Measurements from ENCODE around the gene SLC35G3. TPM values are rescaled to one million over a fixed set of nuclear protein-coding genes. Genes with fewer than 3 reads are reported as not detected.

SLC35G3 gene
- total and polyA plus RNA-seq, 7 donors = not detected

DNA sequence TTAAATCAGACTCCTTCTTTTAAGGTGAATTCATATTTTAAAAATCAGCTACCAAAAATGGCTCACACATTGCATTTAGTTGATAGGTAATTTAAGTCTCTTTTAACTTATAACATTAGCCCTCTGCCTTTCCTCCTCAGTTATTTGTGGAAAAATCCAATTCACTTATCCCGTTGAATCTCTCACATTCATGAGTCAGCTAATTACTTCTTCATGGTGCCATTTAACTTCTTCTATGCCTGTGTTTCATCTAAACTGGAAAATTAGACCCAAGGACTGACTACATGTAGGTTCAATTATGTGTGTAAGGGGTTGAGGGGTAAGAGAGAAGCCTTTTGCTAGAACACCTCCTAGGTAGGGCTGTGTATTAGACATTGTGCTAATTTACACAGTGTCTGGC, 30.2 kb upstream of the SLC35G3 start:
- ATAC-seq (no peak), DNase-seq (no peak)
- WGBS, 3 donors = 8 to 23% (median 10%) methylated on average over 1 of the region's 1 CpG
- H3K27ac ChIP-seq = no peak overlapping the region
- H3K27me3 ChIP-seq (ENCODE audit: insufficient read depth in 3 of 3, low read length in 2 of 3) = no peaks in the 10 kb centered on the region
- no peaks in the 10 kb centered on the region for H3K36me3 ChIP-seq (ENCODE audit: insufficient read depth in 1 of 2, low read depth in 1 of 2)
- no peak overlapping the region for H3K4me3 ChIP-seq
- no peaks in the 10 kb centered on the region for H3K4me1 ChIP-seq
- intact Hi-C loops (cut with DNase I) = no loop called here
- H3K9me3 ChIP-seq = no peaks in the 10 kb centered on the region
- TF ChIP-seq, protein P1, sequence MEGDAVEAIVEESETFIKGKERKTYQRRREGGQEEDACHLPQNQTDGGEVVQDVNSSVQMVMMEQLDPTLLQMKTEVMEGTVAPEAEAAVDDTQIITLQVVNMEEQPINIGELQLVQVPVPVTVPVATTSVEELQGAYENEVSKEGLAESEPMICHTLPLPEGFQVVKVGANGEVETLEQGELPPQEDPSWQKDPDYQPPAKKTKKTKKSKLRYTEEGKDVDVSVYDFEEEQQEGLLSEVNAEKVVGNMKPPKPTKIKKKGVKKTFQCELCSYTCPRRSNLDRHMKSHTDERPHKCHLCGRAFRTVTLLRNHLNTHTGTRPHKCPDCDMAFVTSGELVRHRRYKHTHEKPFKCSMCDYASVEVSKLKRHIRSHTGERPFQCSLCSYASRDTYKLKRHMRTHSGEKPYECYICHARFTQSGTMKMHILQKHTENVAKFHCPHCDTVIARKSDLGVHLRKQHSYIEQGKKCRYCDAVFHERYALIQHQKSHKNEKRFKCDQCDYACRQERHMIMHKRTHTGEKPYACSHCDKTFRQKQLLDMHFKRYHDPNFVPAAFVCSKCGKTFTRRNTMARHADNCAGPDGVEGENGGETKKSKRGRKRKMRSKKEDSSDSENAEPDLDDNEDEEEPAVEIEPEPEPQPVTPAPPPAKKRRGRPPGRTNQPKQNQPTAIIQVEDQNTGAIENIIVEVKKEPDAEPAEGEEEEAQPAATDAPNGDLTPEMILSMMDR (IDR thresholded peaks at IDR 0.05) = no peak

DNA sequence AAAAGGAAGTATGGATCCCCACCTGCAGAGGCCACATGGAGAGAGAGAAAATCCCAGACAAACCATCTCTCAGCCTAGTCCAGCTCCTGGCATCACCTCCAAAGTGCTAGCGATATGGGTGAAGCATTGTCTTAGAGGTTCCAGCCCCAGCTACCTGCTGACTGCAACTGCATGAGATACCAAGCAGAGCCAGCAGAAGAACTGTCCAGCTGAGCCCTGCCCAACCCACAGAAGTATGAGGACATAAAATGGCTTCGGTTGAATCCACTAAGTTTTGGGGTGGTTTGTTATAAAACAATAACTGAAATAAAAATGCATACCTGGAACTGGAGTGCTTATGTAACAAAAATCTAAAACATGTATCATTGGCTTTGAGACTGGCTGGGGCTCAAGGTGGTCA, 28.3 kb upstream of the SLC35G3 start:
- Histone ChIP-seq H3K27me3 (ENCODE audit: insufficient read depth in 3 of 3, low read length in 2 of 3) (no peaks in the 10 kb centered on the region), H3K36me3 (ENCODE audit: insufficient read depth in 1 of 2, low read depth in 1 of 2) (no peaks in the 10 kb centered on the region), H3K9me3 (no peaks in the 10 kb centered on the region), H3K27ac (no peak overlapping the region), H3K4me3 (no peak overlapping the region), H3K4me1 (no peaks in the 10 kb centered on the region)
- WGBS, 3 donors = 93 to 98% (median 95%) methylated on average over 2 of the region's 2 CpGs
- intact Hi-C loops (cut with DNase I) = no loop called here
- TF ChIP-seq, protein P1 (IDR thresholded peaks at IDR 0.05) = no peak
- ATAC-seq (no peak), DNase-seq (no peak)

DNA sequence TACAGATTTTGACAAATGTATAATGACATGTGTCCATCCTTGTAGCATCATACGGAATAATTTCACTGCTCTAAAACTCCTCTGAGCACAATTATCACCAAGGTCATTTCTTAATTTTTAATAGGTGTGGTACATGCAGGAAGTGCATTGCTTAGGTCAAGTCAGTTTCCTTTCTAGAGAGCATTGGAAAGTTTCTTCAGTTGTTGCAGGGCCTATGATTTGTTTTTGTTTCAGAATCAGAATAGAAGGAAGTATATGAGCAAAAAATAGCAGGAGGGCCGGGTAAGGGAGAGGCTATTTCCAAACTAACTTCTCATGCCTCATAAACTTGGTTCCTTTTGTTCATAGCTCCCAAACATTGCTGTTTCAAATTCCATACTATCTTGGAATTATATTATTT, 24.7 kb upstream of the SLC35G3 start:
- intact Hi-C loops (cut with DNase I) = loop anchor here in 1 of 2 donors (10.0 kb wide), 1 partner anchor 424 kb away; no protein-coding TSS in a partner anchor
- H3K36me3 ChIP-seq (ENCODE audit: insufficient read depth in 1 of 2, low read depth in 1 of 2) = no peaks in the 10 kb centered on the region
- no peak overlapping the region for H3K27ac ChIP-seq
- DNase-seq = no peak
- ATAC-seq = no peak
- H3K4me1 ChIP-seq = no peaks in the 10 kb centered on the region
- H3K4me3 ChIP-seq = no peak overlapping the region
- H3K27me3 ChIP-seq (ENCODE audit: insufficient read depth in 3 of 3, low read length in 2 of 3) = no peaks in the 10 kb centered on the region
- H3K9me3 ChIP-seq = no peaks in the 10 kb centered on the region
- WGBS, 3 donors = 58 to 66% (median 61%) methylated on average over 2 of the region's 2 CpGs
- TF ChIP-seq, protein P1 (IDR thresholded peaks at IDR 0.05) = no peak

DNA sequence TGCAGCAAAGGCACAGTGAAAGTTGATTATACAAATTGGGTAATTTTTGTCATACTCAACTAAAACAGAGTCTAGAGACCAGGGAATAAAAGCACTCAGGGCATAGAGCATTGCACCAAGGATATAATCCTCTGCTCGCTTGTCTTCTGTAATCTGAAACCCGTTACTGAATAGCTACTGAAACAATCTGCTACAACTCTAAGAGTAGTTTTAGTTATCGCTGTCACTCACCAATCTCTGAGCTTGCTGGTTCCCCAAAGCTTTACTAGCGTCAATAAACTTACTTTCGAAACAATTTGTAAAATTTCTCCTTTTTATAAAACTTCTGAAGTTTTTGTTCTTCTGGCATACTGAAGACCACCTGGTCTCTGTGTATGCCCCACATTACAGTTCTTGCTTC, 22.9 kb upstream of the SLC35G3 start:
- 37 to 39% (median 37%) methylated on average over 5 of the region's 5 CpGs for WGBS, 3 donors
- intact Hi-C loops (cut with DNase I) = loop anchor here in 1 of 2 donors (10.0 kb wide), 1 partner anchor 422 kb away; no protein-coding TSS in a partner anchor
- Histone ChIP-seq H3K27me3 (ENCODE audit: insufficient read depth in 3 of 3, low read length in 2 of 3) (no peaks in the 10 kb centered on the region), H3K4me3 (no peak overlapping the region), H3K36me3 (ENCODE audit: insufficient read depth in 1 of 2, low read depth in 1 of 2) (no peaks in the 10 kb centered on the region), H3K27ac (no peak overlapping the region), H3K4me1 (no peaks in the 10 kb centered on the region), H3K9me3 (no peaks in the 10 kb centered on the region)
- TF ChIP-seq, protein P1 (IDR thresholded peaks at IDR 0.05) = no peak
- ATAC-seq = no peak
- no peak for DNase-seq

DNA sequence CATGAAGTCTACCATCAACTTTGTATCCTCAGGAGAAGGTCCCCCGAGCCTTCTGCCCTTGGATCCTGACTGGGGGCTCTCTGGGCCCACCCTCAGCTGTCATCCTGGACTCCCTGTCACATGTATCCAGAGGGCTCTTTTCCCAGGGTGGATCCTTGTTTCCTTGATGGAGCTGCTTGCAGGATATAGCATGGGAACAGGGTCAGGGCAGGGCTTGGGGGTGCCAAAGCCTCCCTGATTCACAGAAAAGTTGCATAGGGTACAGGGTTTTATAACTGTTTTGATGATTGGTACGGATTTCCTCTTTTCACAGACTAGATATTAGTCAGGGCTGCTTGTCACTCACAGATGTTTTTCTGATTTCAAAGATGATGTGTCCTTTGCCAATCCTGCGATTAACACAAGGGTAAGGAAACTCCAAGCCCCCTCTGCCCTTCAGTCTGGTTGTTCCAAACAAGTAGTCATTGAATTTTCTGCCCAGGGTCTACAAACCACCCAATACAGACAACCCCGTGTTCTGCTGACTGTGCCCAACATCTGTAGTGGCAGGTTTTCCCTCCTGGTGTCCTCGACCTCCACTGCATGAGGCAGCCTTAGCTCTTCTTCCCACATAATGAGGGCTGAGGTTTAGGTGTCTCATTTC, 20.6 kb upstream of the SLC35G3 start:
- no peak for ATAC-seq
- TF ChIP-seq, protein P1 (IDR thresholded peaks at IDR 0.05) = no peak
- Histone ChIP-seq H3K4me3 (no peak overlapping the region), H3K36me3 (ENCODE audit: insufficient read depth in 1 of 2, low read depth in 1 of 2) (no peaks in the 10 kb centered on the region), H3K27me3 (ENCODE audit: insufficient read depth in 3 of 3, low read length in 2 of 3) (no peaks in the 10 kb centered on the region), H3K4me1 (no peaks in the 10 kb centered on the region), H3K27ac (no peak overlapping the region), H3K9me3 (no peaks in the 10 kb centered on the region)
- WGBS, 3 donors = 49 to 58% (median 49%) methylated on average over 5 of the region's 5 CpGs
- DNase-seq = no peak
- intact Hi-C loops (cut with DNase I) = loop anchor here in 1 of 2 donors (10.0 kb wide), 1 partner anchor 420 kb away; no protein-coding TSS in a partner anchor
